HG03025 (cell line): Measurements from ENCODE around the gene CEBPG.

ENCODE experiments used
- ATAC-seq: cut with Tn5 transposase; IDR thresholded peaks from one replicate; pipeline ENCODE4 v1.9.1; 2021; ENCODE audit warnings: mild to moderate bottlenecking, moderate library complexity; ENCODE audit not compliant: unreplicated experiment, low FRiP score

Gene CEBPG

GRCh38 chr19:33392341-33393285, 19.1 kb downstream of the CEBPG start:
- ATAC-seq, result no peak

- ATAC-seq, result no peak
Observed at GRCh38 chr19:33393286-33394005, 19.9 kb downstream of the CEBPG start.

GRCh38 chr19:33394006-33394722, 20.7 kb downstream of the CEBPG start:
- no peak for ATAC-seq

GRCh38 chr19:33394723-33395560, 21.4 kb downstream of the CEBPG start:
- ATAC-seq, result no peak

- no peak for ATAC-seq
Observed at GRCh38 chr19:33395561-33396550, 22.3 kb downstream of the CEBPG start.

GRCh38 chr19:33396701-33397535, 23.4 kb downstream of the CEBPG start:
- no peak for ATAC-seq

GRCh38 chr19:33397536-33398360, 24.2 kb downstream of the CEBPG start:
- ATAC-seq, result no peak

- no peak for ATAC-seq
Observed at GRCh38 chr19:33398361-33399060, 25.0 kb downstream of the CEBPG start.

GRCh38 chr19:33399081-33399744, 25.7 kb downstream of the CEBPG start:
- no peak for ATAC-seq

- ATAC-seq, result no peak
Observed at GRCh38 chr19:33399745-33400681, 26.5 kb downstream of the CEBPG start.

GRCh38 chr19:33400856-33401682, 27.6 kb downstream of the CEBPG start:
- no peak for ATAC-seq

- ATAC-seq, result no peak
Observed at GRCh38 chr19:33401683-33402420, 28.3 kb downstream of the CEBPG start.

GRCh38 chr19:33402421-33403220, 29.1 kb downstream of the CEBPG start:
- ATAC-seq, result no peak
